Activated CD4-positive, alpha-beta T cell treated with anti-CD3 and anti-CD28 coated beads for 36 hours (primary cell): ENCODE measurements around the gene PLXNB3. TPM values are rescaled to one million over a fixed set of nuclear protein-coding genes. Genes with fewer than 3 reads are reported as not detected.

ENCODE experiments used
- ATAC-seq: fragments of 200-7000 bp; cut with Tn5 transposase; one replicate; pipeline ENCODE4 v1.10.0; 2021; ENCODE audit warnings: mild to moderate bottlenecking, moderate library complexity
- CTCF ChIA-PET: fragments of 350-600 bp; sonication (Branson Sonifier 250); formaldehyde crosslinking; loops from one replicate; lab custom pipeline; 2021; ENCODE audit warnings: antibody characterized with exemption; lab: Charles Lee
- POLR2A ChIA-PET: fragments of 350-600 bp; sonication (Branson Sonifier 250); formaldehyde crosslinking; loops from one replicate; lab custom pipeline; 2021; ENCODE audit warnings: antibody characterized with exemption, inconsistent platforms; lab: Charles Lee
- DNase-seq: peaks from one replicate; pipeline ENCODE4 v3.0.0-alpha.2; 2020
- H3K27ac Mint-ChIP-seq: one replicate; pipeline ENCODE4 v1.8.0; 2021; ENCODE audit warnings: mixed read lengths
- H3K27me3 Mint-ChIP-seq: one replicate; pipeline ENCODE4 v1.8.0; 2021; ENCODE audit warnings: mixed read lengths
- H3K36me3 Mint-ChIP-seq: one replicate; pipeline ENCODE4 v1.8.0; 2021; ENCODE audit warnings: low read depth, mixed read lengths
- H3K4me1 Mint-ChIP-seq: one replicate; pipeline ENCODE4 v1.8.0; 2021; ENCODE audit warnings: mixed read lengths
- H3K4me3 Mint-ChIP-seq: one replicate; pipeline ENCODE4 v1.8.0; 2021; ENCODE audit warnings: mild to moderate bottlenecking, moderate library complexity, mixed read lengths
- H3K9me3 Mint-ChIP-seq: one replicate; pipeline ENCODE4 v1.8.0; 2021; ENCODE audit warnings: low read depth, mixed read lengths
- intact Hi-C, 2 experiments: fragments of 100-400 bp; cut with DNase I in 1 of 2; cut with micrococcal nuclease in 1 of 2; formaldehyde crosslinking; loops; one replicate each; pipeline versions ENCODE4 v1.14.2 to v1.15.1; 2022 to 2024; cut with DNase I, micrococcal nuclease
- total RNA-seq, 2 experiments: library from RNA; stranded (reverse); gene quantifications; one replicate each; pipeline ENCODE4 v1.2.3, GENCODE V29; 2021

The PLXNB3 gene
- total RNA-seq, 2 experiments from 2014 or later: 1.6 to 2.4 TPM

GRCh38 chrX:153800177-153800722, 36.2 kb downstream of the PLXNB3 start:
- peaks cover 12% of the 10 kb centered on the region for H3K4me1 Mint-ChIP-seq
- no peak overlapping the region for H3K4me3 Mint-ChIP-seq
- no peaks in the 10 kb centered on the region for H3K27me3 Mint-ChIP-seq
- no peak overlapping the region for H3K27ac Mint-ChIP-seq
- peaks cover 15% of the 10 kb centered on the region for H3K36me3 Mint-ChIP-seq
- ATAC-seq (no peak), DNase-seq (no peak)
- intact Hi-C loops: no loop called here
- no peaks in the 10 kb centered on the region for H3K9me3 Mint-ChIP-seq
- CTCF ChIA-PET: interaction anchor here (0.7 kb wide), 1 partner anchor 12 kb away, joined by 3 read pairs; no protein-coding TSS in a partner anchor
- POLR2A ChIA-PET: interaction anchor here (0.7 kb wide), 1 partner anchor 18 kb away, joined by 3 read pairs; no protein-coding TSS in a partner anchor

DNA sequence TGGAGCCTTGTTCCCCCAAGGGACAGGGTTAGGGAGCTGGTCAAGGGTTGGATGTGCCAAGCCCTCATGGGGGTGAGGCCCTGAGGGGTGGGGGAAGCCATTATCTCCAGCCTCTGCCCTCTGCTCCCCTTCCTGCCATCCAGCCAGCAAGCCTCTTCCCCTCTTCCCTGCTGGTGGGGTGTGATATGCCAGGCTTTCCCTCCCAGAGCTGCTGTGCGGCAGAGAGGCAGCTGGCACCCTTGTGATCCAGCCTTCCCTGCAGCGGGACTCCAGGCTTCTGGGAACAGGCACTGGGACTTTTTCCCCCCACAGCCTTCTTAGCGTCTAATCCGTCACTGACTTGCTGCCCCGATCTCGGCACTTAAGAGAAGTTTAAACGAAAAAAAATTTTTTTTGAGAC, 36.7 kb downstream of the PLXNB3 start:
- ChIA-PET POLR2A (interaction anchor here (0.7 kb wide), 1 partner anchor 18 kb away, joined by 3 read pairs; no protein-coding TSS in a partner anchor), CTCF (no interaction called here)
- Mint-ChIP-seq H3K4me3 (no peak overlapping the region), H3K27me3 (no peaks in the 10 kb centered on the region), H3K27ac (no peak overlapping the region), H3K4me1 (peaks cover 12% of the 10 kb centered on the region), H3K36me3 (peaks cover 15% of the 10 kb centered on the region), H3K9me3 (no peaks in the 10 kb centered on the region)
- ATAC-seq (no peak), DNase-seq (no peak)
- intact Hi-C loops: no loop called here

DNA sequence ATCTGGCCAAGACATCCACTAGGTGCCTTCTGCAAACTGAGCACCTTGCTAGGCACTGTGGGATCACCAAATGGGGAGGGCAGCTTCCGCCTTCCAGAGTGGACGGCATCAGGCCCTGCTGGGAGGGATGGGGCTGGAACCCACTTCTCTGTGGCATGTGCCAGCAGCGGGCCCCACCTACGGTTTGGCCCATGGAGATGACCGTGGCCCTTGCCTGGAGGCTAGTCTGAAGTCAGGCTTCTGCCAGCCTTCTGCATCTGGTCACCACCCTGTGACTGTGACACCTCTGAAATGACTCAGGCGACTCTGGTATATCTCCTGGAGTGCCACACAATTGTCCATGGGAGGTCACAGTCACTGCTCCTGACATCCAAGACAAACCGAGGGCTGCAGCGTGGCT, 37.6 kb downstream of the PLXNB3 start:
- intact Hi-C loops: no loop called here
- H3K9me3 Mint-ChIP-seq: no peaks in the 10 kb centered on the region
- H3K27ac Mint-ChIP-seq: no peak overlapping the region
- DNase-seq (no peak), ATAC-seq (no peak)
- CTCF ChIA-PET: no interaction called here
- no peaks in the 10 kb centered on the region for H3K27me3 Mint-ChIP-seq
- peaks cover 2% of the 10 kb centered on the region for H3K4me1 Mint-ChIP-seq
- POLR2A ChIA-PET: no interaction called here
- H3K36me3 Mint-ChIP-seq: peaks cover 7% of the 10 kb centered on the region
- no peak overlapping the region for H3K4me3 Mint-ChIP-seq

GRCh38 chrX:153802513-153803045, 38.5 kb downstream of the PLXNB3 start:
- POLR2A ChIA-PET: no interaction called here
- Mint-ChIP-seq H3K9me3 (no peaks in the 10 kb centered on the region), H3K4me3 (no peak overlapping the region), H3K4me1 (no peaks in the 10 kb centered on the region), H3K36me3 (peaks cover 3% of the 10 kb centered on the region), H3K27ac (no peak overlapping the region), H3K27me3 (no peaks in the 10 kb centered on the region)
- ATAC-seq (no peak), DNase-seq (no peak)
- intact Hi-C loops: no loop called here
- CTCF ChIA-PET: no interaction called here

DNA sequence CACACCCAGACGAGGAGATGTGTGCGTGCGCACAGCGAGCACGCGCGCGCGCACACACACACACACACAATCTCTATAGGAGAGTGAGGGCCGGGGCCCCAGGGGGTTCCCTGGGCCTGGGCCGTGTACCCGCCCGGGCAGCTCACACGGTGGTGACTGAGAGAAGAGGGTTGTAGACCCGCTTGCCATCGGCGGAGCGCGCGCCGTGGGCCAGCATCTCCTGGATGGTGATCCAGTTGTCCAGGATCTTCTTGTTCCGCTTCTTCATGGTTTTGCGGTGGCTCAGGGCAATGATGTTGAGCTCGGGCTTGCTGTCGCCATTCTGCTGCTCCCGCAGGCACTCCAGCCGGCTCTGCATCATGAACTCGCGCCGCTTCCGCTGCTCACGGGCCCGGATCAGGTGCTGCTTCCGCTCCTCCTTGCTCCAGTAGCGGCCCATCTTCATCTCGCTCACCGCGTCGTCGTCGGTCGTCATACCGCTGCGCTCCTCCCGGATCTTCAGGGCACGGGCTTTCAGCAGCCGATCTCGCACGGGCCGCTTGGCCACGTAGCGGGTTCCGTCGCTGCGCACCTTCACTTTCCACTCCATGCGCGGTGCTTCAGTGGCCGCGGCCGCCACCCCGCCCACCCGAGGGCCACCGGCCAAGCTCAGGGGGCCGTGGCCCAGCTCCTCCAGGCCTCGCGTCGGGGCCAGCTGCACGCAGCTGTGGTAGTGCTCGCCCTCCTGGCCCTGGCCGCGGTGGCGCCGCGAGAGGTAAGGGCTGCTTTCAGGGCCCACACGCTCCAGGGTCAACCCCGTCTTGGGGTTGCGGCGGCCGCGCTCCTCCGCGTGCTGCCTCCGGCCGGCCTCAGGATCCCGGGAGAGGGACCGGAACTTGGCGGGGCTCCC, 39.4 kb downstream of the PLXNB3 start:
- Mint-ChIP-seq H3K36me3 (no peaks in the 10 kb centered on the region), H3K27ac (no peak overlapping the region), H3K4me3 (no peak overlapping the region), H3K4me1 (no peaks in the 10 kb centered on the region), H3K9me3 (no peaks in the 10 kb centered on the region), H3K27me3 (no peaks in the 10 kb centered on the region)
- DNase-seq (no peak), ATAC-seq (no peak)
- intact Hi-C loops: no loop called here
- ChIA-PET CTCF (no interaction called here), POLR2A (no interaction called here)

- ChIA-PET POLR2A (interaction anchor here (1.6 kb wide), 1 partner anchor 9 kb away, joined by 4 read pairs; the partner anchor contains the start of genes IDH3G and SSR4), CTCF (no interaction called here)
- DNase-seq: no peak
- no peaks in the 10 kb centered on the region for H3K4me1 Mint-ChIP-seq
- no peaks in the 10 kb centered on the region for H3K27me3 Mint-ChIP-seq
- H3K36me3 Mint-ChIP-seq: no peaks in the 10 kb centered on the region
- no peak for ATAC-seq
- no peak overlapping the region for H3K4me3 Mint-ChIP-seq
- H3K27ac Mint-ChIP-seq: no peak overlapping the region
- no peaks in the 10 kb centered on the region for H3K9me3 Mint-ChIP-seq
- intact Hi-C loops: no loop called here
Observed at GRCh38 chrX:153804100-153804595, 40.1 kb downstream of the PLXNB3 start.

- no peak for ATAC-seq
- H3K9me3 Mint-ChIP-seq: no peaks in the 10 kb centered on the region
- POLR2A ChIA-PET: interaction anchor here (1.6 kb wide), 1 partner anchor 10 kb away, joined by 4 read pairs; the partner anchor contains the start of genes IDH3G and SSR4
- H3K27ac Mint-ChIP-seq: no peak overlapping the region
- H3K36me3 Mint-ChIP-seq: no peaks in the 10 kb centered on the region
- CTCF ChIA-PET: no interaction called here
- no peak overlapping the region for H3K4me3 Mint-ChIP-seq
- intact Hi-C loops: no loop called here
- DNase-seq: no peak
- no peaks in the 10 kb centered on the region for H3K4me1 Mint-ChIP-seq
- no peaks in the 10 kb centered on the region for H3K27me3 Mint-ChIP-seq
Observed at GRCh38 chrX:153804621-153805020, 40.6 kb downstream of the PLXNB3 start.

- ChIA-PET POLR2A (interaction anchor here (1.6 kb wide), 1 partner anchor 11 kb away, joined by 4 read pairs; the partner anchor contains the start of genes IDH3G and SSR4), CTCF (no interaction called here)
- intact Hi-C loops: no loop called here
- ATAC-seq (no peak), DNase-seq (no peak)
- Mint-ChIP-seq H3K36me3 (no peaks in the 10 kb centered on the region), H3K9me3 (no peaks in the 10 kb centered on the region), H3K4me1 (no peaks in the 10 kb centered on the region), H3K27ac (no peak overlapping the region), H3K4me3 (no peak overlapping the region), H3K27me3 (no peaks in the 10 kb centered on the region)
Observed at GRCh38 chrX:153805436-153805835, 41.4 kb downstream of the PLXNB3 start.

DNA sequence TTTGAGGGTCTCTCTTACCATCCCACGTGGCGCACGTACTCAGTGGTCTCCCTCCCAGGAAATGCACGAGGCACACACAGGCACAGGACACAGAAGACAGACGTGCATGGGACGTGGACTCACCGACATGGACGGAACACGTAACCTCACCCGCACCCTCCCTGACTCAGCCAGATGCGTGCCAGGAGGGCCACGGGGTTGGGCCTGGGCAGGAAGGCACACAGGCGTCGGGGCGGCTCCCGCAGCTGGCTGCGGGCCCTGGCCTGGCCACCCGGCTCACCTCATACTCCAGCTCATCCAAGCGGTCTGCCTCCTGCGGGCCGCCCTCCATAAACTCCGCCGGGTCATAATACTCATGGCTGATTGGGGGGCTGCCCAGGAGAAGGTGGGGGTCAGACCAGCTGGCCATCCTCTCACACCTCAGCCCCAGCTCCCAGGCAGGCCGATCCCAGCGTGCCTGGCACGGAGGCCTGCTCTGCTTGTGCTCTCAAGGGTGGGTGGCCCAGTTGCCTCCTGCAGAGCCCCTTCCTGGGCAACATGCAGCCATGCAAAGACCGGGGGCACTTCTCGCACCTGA, 43.0 kb downstream of the PLXNB3 start:
- POLR2A ChIA-PET: no interaction called here
- Mint-ChIP-seq H3K4me1 (no peaks in the 10 kb centered on the region), H3K27me3 (no peaks in the 10 kb centered on the region), H3K9me3 (no peaks in the 10 kb centered on the region), H3K4me3 (no peak overlapping the region), H3K36me3 (no peaks in the 10 kb centered on the region), H3K27ac (no peak overlapping the region)
- ATAC-seq (no peak), DNase-seq (no peak)
- CTCF ChIA-PET: no interaction called here
- intact Hi-C loops: no loop called here

- ATAC-seq (no peak), DNase-seq (no peak)
- intact Hi-C loops: no loop called here
- H3K36me3 Mint-ChIP-seq: no peaks in the 10 kb centered on the region
- CTCF ChIA-PET: no interaction called here
- H3K4me1 Mint-ChIP-seq: no peaks in the 10 kb centered on the region
- POLR2A ChIA-PET: no interaction called here
- H3K27me3 Mint-ChIP-seq: no peaks in the 10 kb centered on the region
- H3K4me3 Mint-ChIP-seq: no peak overlapping the region
- no peak overlapping the region for H3K27ac Mint-ChIP-seq
- H3K9me3 Mint-ChIP-seq: no peaks in the 10 kb centered on the region
Observed at GRCh38 chrX:153807976-153808375, 43.9 kb downstream of the PLXNB3 start.

DNA sequence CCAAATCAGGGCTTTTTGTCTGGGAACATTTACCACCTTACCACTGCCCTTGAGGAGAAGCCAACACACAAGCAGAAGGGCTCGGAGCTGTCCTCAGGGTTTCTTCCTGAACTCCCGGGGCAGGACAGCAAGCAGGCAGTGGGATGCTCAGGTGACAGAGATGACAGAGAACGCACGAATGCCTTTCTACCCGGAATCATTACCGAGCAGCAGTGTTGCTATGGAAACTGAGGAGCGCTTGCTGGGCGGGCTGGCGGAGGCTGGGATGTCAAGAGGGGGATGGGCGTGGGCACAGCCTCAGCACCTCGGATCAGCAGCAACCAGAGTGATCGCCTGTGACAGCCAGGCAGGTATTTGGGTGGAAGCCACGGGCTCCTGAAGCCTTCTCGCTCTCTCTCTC, 48.2 kb downstream of the PLXNB3 start:
- Mint-ChIP-seq H3K36me3 (no peaks in the 10 kb centered on the region), H3K9me3 (no peaks in the 10 kb centered on the region), H3K27me3 (no peaks in the 10 kb centered on the region), H3K27ac (no peak overlapping the region), H3K4me1 (peaks cover 18% of the 10 kb centered on the region), H3K4me3 (no peak overlapping the region)
- CTCF ChIA-PET: interaction anchor here (0.5 kb wide), 1 partner anchor 13 kb away, joined by 3 read pairs; no protein-coding TSS in a partner anchor
- DNase-seq (no peak), ATAC-seq (no peak)
- POLR2A ChIA-PET: no interaction called here
- intact Hi-C loops: no loop called here
